SK-N-SH (cell line): Measurements from ENCODE around the gene SMARCD3. TPM values are rescaled to one million over a fixed set of nuclear protein-coding genes. Genes with fewer than 3 reads are reported as not detected.

ENCODE experiments used
- CTCF ChIA-PET: fragments of 300-600, 350-600 bp; formaldehyde crosslinking; extraction: SDS; loops from one replicate; lab custom pipeline; 2021; lab: Yijun Ruan, JAX
- POLR2A ChIA-PET: fragments of 350-600 bp; sonication (Branson Sonifier 250); formaldehyde crosslinking; extraction: SDS; loops from one replicate; lab custom pipeline; 2020; ENCODE audit warnings: antibody characterized with exemption, inconsistent platforms; lab: Yijun Ruan, JAX
- DNase-seq: peaks from one replicate; pipeline ENCODE4 v3.0.0; 2012
- H2AFZ ChIP-seq: fragments of 200-600 bp; sonication (generic); 2 replicates; pipeline ENCODE4 v1.8.1; 2016; ENCODE audit warnings: antibody characterized with exemption, mild to moderate bottlenecking, low read depth
- H3F3A ChIP-seq: fragments of 200-600 bp; sonication (generic); replicated peaks from 2 replicates; pipeline ENCODE3; 2016; ENCODE audit warnings: antibody characterized with exemption, mild to moderate bottlenecking; ENCODE audit not compliant: insufficient read depth
- H3K27ac ChIP-seq, 2 experiments: fragments of 200-500 bp in 1 of 2; fragments of 200-600 bp in 1 of 2; sonication (Bioruptor generic) in 1 of 2; sonication (generic), shearing (Covaris generic) in 1 of 2; 2 replicates each; pipeline versions ENCODE4 v1.5.1 to v1.6.1; 2014 to 2016; ENCODE audit warnings: low read depth in 2 of 2, inconsistent platforms in 1 of 2, low read length in 1 of 2, mild to moderate bottlenecking in 1 of 2, mixed read lengths in 1 of 2
- H3K27me3 ChIP-seq: fragments of 200-600 bp; sonication (generic), shearing (Covaris generic); 2 replicates; pipeline ENCODE4 v1.6.1; 2016; ENCODE audit warnings: mixed run types; ENCODE audit not compliant: insufficient read depth
- H3K36me3 ChIP-seq, 2 experiments: fragments of 200-500 bp in 1 of 2; fragments of 200-600 bp in 1 of 2; sonication (Bioruptor generic) in 1 of 2; sonication (generic) in 1 of 2; replicated peaks in 1 of 2; 2 replicates each; pipeline versions ENCODE3 to v1.5.1; 2014 to 2016; ENCODE audit warnings: low read length in 1 of 2, mild to moderate bottlenecking in 1 of 2; ENCODE audit not compliant: insufficient read depth in 2 of 2, control insufficient read depth in 1 of 2
- H3K4me1 ChIP-seq, 2 experiments: fragments of 200-500 bp in 1 of 2; fragments of 200-600 bp in 1 of 2; sonication (Bioruptor generic) in 1 of 2; sonication (generic), shearing (Covaris generic) in 1 of 2; 2 replicates each; pipeline versions ENCODE4 v1.5.1 to v1.6.1; 2014 to 2016; ENCODE audit warnings: low read depth in 1 of 2, low read length in 1 of 2, mixed run types in 1 of 2; ENCODE audit not compliant: insufficient read depth in 2 of 2, control insufficient read depth in 1 of 2
- H3K4me2 ChIP-seq: fragments of 200-600 bp; sonication (generic), shearing (Covaris generic); 2 replicates; pipeline ENCODE4 v1.6.1; 2017; ENCODE audit warnings: mixed run types
- H3K4me3 ChIP-seq, 2 experiments: fragments of 200-500 bp in 1 of 2; fragments of 200-600 bp in 1 of 2; sonication (Bioruptor generic) in 1 of 2; sonication (generic), shearing (Covaris generic) in 1 of 2; 2 replicates each; pipeline versions ENCODE4 v1.5.1 to v1.8.1; 2014 to 2016; ENCODE audit warnings: low read depth in 2 of 2, inconsistent platforms in 1 of 2, low read length in 1 of 2, mild to moderate bottlenecking in 1 of 2, mixed read lengths in 1 of 2, moderate library complexity in 1 of 2
- H3K79me2 ChIP-seq: fragments of 200-600 bp; sonication (generic); 2 replicates; pipeline ENCODE4 v1.8.1; 2017; ENCODE audit warnings: mild to moderate bottlenecking; ENCODE audit not compliant: insufficient read depth
- H3K9ac ChIP-seq: fragments of 200-600 bp; sonication (generic); 2 replicates; pipeline ENCODE4 v1.6.1; 2017; ENCODE audit warnings: mixed run types
- H3K9me2 ChIP-seq: fragments of 200-600 bp; sonication (generic); 2 replicates; pipeline ENCODE4 v1.6.1; 2017; ENCODE audit warnings: mixed run types
- H3K9me3 ChIP-seq: fragments of 200-600 bp; sonication (generic); 2 replicates; pipeline ENCODE4 v1.6.1; 2017; ENCODE audit warnings: mixed run types, mild to moderate bottlenecking, moderate library complexity
- H4K20me1 ChIP-seq: fragments of 200-600 bp; sonication (generic); 2 replicates; pipeline ENCODE4 v1.6.1; 2017; ENCODE audit warnings: mild to moderate bottlenecking, mixed run types; ENCODE audit not compliant: insufficient read depth
- IRF3 ChIP-seq: fragments of 150-350 bp; IDR thresholded peaks from 2 replicates; pipeline ENCODE4 v1.6.1; 2016; ENCODE audit warnings: mild to moderate bottlenecking, low read depth, low read length
- MEF2A ChIP-seq: IDR thresholded peaks from 2 replicates; pipeline ENCODE4 v1.4.0; 2012; ENCODE audit warnings: low read depth, borderline replicate concordance
- NRF1 ChIP-seq: IDR thresholded peaks from 2 replicates; pipeline ENCODE4 v1.6.1; 2012; ENCODE audit warnings: low read depth, mild to moderate bottlenecking, low read length
- PBX3 ChIP-seq: IDR thresholded peaks from 2 replicates; pipeline ENCODE4; 2012
- POLR2AphosphoS5 ChIP-seq: IDR thresholded peaks from 2 replicates; pipeline ENCODE4 v1.6.1; 2012; ENCODE audit warnings: low read depth, low read length
- RCOR1 ChIP-seq: fragments of 150-350 bp; IDR thresholded peaks from 2 replicates; pipeline ENCODE4 v1.6.1; 2017; ENCODE audit warnings: antibody characterized with exemption, low read length
- RFX5 ChIP-seq: IDR thresholded peaks from 2 replicates; pipeline ENCODE4 v1.6.1; 2012; ENCODE audit warnings: mild to moderate bottlenecking, improper control_type of control experiment, low read length
- TEAD4 ChIP-seq: IDR thresholded peaks from 2 replicates; pipeline ENCODE4 v1.4.0; 2012; ENCODE audit warnings: mild to moderate bottlenecking, borderline replicate concordance; ENCODE audit not compliant: insufficient read depth
- USF2 ChIP-seq: fragments of 150-350 bp; IDR thresholded peaks from 2 replicates; pipeline ENCODE4 v1.6.1; 2017; ENCODE audit warnings: antibody characterized with exemption, low read length, low read depth, borderline replicate concordance
- YY1 ChIP-seq: IDR thresholded peaks from 2 replicates; pipeline ENCODE4 v1.4.0; 2012; ENCODE audit warnings: low read depth, mild to moderate bottlenecking
- WGBS: methylation state at CpG from one replicate; pipeline ENCODE4 v1.1.6; 2017; ENCODE audit warnings: low lambda C conversion rate; 5-methylcytosine and 5-hydroxymethylcytosine counted together
- polyA plus RNA-seq, 3 experiments: library from polyadenylated mRNA; depleted of rRNA; stranded (reverse); fragments of >200 nt; gene quantifications; 2 replicates each; pipeline ENCODE4 v1.2.3, GENCODE V29; 2012

The SMARCD3 gene
- polyA plus RNA-seq, 1 of the 3 experiments (the other 2 are of a cell fraction) = 62.8 TPM

GRCh38 chr7:151296202-151296992 is 47.9 kb upstream of the SMARCD3 start (continued):
- TF ChIP-seq PBX3 = no peak
- TF ChIP-seq RCOR1 = no peak

GRCh38 chr7:151292850-151293249 is 44.4 kb upstream of the SMARCD3 start:
- Histone ChIP-seq H3K4me2 (no peak overlapping the region), H3F3A (no peaks in the 10 kb centered on the region), H3K36me3 (no peaks in the 10 kb centered on the region), H3K4me3 (no peak overlapping the region), H4K20me1 (no peaks in the 10 kb centered on the region), H3K27me3 (peaks cover 27% of the 10 kb centered on the region; the same call in 1 of the 2 replicates), H3K9me3 (0 out of 2 replicates have a peak, but pooled peaks cover 5% of the 10 kb centered on the region), H3K79me2 (no peaks in the 10 kb centered on the region), H3K27ac (no peak overlapping the region), H3K9me2 (no peaks in the 10 kb centered on the region), H2AFZ (no peak overlapping the region), H3K4me1 (no peaks in the 10 kb centered on the region), H3K9ac (no peak overlapping the region)
- DNase-seq = no peak
- CTCF ChIA-PET = interaction anchor here (0.9 to 1.7 kb wide), 4 partner anchors 9 to 49 kb away, joined by 3 to 8 read pairs (median 5); no protein-coding TSS in a partner anchor
- WGBS = 47% methylated on average over 3 of the region's 3 CpGs
- TF ChIP-seq YY1 (no peak), RFX5 (no peak), TEAD4 (no peak)
- POLR2A ChIA-PET = no interaction called here

- POLR2A ChIA-PET = no interaction called here
- H4K20me1 ChIP-seq = no peaks in the 10 kb centered on the region
- WGBS = 39% methylated on average over 2 of the region's 2 CpGs
- H3K4me1 ChIP-seq = no peaks in the 10 kb centered on the region
- H3K4me2 ChIP-seq = no peak overlapping the region
- no peak overlapping the region for H2AFZ ChIP-seq
- no peaks in the 10 kb centered on the region for H3K9me2 ChIP-seq
- H3K4me3 ChIP-seq = no peak overlapping the region
- peaks cover under 1% of the 10 kb centered on the region for H3F3A ChIP-seq
- CTCF ChIA-PET = interaction anchor here (1.0 to 2.2 kb wide), 5 partner anchors 13 to 273 kb away, joined by 3 to 12 read pairs (median 4); no protein-coding TSS in a partner anchor
- DNase-seq = no peak
- 0 out of 2 replicates have a peak, but pooled peaks cover 2% of the 10 kb centered on the region for H3K9me3 ChIP-seq
- no peaks in the 10 kb centered on the region for H3K36me3 ChIP-seq
- no peak for TF ChIP-seq POLR2AphosphoS5
- TF ChIP-seq IRF3 = no peak
- no peak for TF ChIP-seq USF2
- no peak for TF ChIP-seq MEF2A
- no peak for TF ChIP-seq NRF1
- no peak for TF ChIP-seq RFX5
- no peak overlapping the region for H3K27ac ChIP-seq
- H3K9ac ChIP-seq = no peak overlapping the region
- H3K27me3 ChIP-seq = peaks cover 39% of the 10 kb centered on the region; the same call in 1 of the 2 replicates
- no peaks in the 10 kb centered on the region for H3K79me2 ChIP-seq
Observed at GRCh38 chr7:151291206-151291605, 42.7 kb upstream of the SMARCD3 start.
